ENCODE data around the gene POTEB3.
"Not testable (repeated sequence)": the region's sequence is repeated elsewhere in the genome, so short reads cannot be mapped to it uniquely, and the experiment has no call there.

Gene POTEB3

GRCh38 chr15:21440399-21440798, at the start of gene POTEB3:
Gene POTEB3 (minus strand): TSS chr15:21440499. CDS start chr15:21440011, 488 bp downstream.
- DNase-seq = not testable (repeated sequence)

GRCh38 chr15:21453683-21454082, 13.4 kb upstream of the POTEB3 start:
- DNase-seq = not testable (repeated sequence)

- not testable (repeated sequence) for DNase-seq
Measured at GRCh38 chr15:21451920-21452563, 11.7 kb upstream of the POTEB3 start.

DNA sequence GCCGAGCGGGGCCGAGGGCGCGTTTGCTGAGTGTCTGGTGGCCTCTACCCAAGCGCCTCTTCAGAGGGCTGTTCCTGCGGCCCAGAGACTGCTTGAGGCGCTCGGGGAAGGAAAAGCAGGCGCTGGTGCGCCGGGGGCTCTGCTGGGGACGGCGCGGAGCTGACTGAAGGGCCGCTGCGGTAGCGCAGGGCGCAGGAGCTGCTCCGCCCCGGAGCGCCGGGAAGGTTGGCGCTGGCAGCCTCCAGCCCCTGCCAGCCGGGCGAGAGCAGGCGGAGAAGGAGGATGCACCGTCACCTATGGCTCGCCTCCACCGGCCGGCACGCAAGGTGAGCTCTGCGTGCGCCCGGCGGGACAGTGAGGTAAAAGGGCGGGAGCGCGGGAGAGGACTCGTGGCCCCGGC, 11.2 kb upstream of the POTEB3 start:
- not testable (repeated sequence) for DNase-seq

DNA sequence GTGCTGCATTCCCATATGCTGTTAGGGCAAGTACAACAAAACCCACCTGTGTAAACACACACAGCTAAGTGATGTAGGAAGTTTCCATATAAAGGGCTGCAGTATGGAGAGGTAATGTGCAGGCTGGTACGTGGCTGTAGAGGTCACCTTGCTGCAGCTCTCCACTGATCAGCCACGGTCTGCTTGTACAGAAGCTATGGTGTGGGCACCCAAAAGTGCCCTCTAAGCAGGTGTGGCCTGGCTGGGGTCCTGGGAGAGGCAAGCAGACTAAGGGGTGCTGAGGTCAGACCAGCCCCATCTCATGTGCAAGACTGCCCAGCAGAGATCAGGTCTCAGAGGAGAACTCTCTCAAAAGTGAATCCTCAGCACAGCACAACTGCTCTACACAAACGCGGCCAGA, 32.9 kb downstream of the POTEB3 start:
- not testable (repeated sequence) for DNase-seq

DNA sequence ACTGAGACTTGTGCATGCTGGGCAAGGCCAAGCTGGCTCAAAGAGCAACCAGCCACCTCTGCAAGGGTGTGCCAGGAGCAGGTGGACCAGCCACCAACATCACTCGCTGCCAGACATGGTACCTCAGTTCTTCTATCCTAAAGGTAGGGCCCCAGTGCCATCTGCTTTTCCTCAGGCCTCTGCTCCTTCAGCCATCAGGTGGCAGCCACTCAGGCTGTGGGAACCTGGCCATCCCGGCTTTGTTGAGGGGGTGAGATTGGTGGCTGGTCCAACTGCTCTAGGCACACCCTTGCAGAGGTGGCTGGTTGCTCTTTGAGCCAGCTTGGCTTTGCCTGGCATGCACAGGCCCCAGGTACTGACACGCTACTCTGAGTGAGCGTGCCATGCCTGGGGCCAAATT, 38.8 kb downstream of the POTEB3 start:
- DNase-seq = not testable (repeated sequence)

DNA sequence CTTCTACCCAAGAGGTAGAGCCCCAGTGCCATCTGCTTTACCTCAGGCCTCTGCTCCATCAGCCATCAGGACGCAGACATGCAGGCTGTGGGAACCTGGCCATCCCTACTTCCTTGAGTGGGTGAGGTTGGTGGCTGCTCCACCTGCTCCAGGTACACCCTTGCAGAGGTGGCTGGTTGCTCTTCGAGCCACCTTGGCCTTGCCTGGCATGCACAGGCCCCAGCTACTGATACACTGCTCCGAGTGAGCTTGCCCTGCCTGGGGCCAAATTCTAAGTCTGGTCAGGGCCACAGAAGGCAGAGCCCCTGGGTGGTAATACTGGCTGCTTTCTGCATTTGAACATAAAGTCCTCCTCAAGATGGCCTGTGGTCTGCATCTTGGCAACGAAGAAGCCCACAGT, 41.2 kb downstream of the POTEB3 start:
- DNase-seq = not testable (repeated sequence)

- not testable (repeated sequence) for DNase-seq
Measured at GRCh38 chr15:21398511-21398910, 41.8 kb downstream of the POTEB3 start.

DNA sequence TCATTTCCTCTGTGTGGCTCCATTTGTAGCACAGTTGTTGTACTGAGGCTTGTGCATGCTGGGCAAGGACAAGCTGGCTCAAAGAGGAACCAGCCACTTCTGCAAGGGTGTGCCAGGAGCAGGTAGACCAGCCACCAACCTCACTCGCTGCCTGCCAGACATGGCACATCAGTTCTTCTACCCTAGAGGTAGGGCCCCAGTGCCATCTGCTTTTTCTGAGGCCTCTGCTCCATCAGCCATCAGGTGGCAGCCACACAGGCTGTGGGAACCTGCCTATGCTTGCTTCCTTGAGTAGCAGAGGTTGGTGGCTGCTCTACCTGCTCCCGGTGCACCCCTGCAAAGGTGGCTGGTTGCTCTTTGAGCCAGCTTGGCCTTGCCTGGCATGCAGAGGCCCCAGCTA, 42.6 kb downstream of the POTEB3 start:
- DNase-seq = not testable (repeated sequence)

- DNase-seq = not testable (repeated sequence)
Measured at GRCh38 chr15:21397186-21397585, 43.1 kb downstream of the POTEB3 start.

DNA sequence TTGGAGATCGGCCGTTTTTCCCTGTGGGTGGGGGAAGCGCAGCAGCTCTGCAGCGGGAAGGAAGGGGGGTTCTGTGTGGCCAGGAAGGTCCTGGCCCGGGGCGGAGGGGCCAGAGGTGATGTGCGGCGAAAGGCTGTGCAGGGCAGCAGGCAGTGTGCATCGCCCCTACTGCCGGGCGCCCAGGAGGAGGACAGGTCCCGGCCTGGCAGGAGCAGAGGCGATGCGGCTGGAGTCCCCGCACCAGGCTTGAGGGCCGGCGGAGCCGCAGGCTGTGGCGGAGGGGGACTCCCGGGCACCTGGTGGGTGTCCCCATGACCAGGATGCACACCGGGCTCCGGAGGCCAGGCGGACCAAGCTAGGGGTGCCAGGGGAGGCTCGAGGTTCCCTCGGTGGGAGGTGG, 54.3 kb downstream of the POTEB3 start:
- DNase-seq = not testable (repeated sequence)

GRCh38 chr15:21383866-21384485, 56.3 kb downstream of the POTEB3 start:
- not testable (repeated sequence) for DNase-seq

- not testable (repeated sequence) for DNase-seq
Measured at GRCh38 chr15:21373682-21374081, 66.6 kb downstream of the POTEB3 start.

- DNase-seq = not testable (repeated sequence)
Measured at GRCh38 chr15:21369177-21369576, 71.1 kb downstream of the POTEB3 start.

DNA sequence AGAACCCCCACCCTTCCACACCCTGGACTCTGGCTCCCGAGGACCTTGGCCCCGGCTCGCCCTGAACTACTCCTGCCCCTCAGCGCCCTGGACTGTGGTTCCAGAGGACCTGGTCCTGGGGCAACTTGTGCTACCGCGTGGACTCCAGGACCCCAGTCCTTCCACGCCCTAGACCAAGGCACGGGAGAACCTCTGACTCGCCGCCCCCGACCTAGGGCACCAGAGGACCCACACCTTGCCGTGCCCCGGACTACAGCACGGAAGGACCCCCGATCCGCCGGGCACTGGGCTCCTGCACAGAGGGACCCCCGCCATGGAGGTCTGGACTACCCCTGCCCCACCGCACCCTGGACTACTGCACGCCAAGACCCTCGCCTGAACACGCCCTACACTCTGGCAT, 71.7 kb downstream of the POTEB3 start:
- not testable (repeated sequence) for DNase-seq
